Activated T-helper 9 cell treated with anti-CD3 and anti-CD28 coated beads, Interleukin-2, amount 50 U/mL, for 16 hours (primary cell): Measurements from ENCODE around the gene CACNA1H.

Experiments
- DNase-seq: peaks from one replicate; pipeline ENCODE4 v3.0.0-alpha.2; 2020; ENCODE audit warnings: low read depth

CACNA1H gene

GRCh38 chr16:1123525-1124230, 29.2 kb upstream of the CACNA1H start:
- DNase-seq: no peak

GRCh38 chr16:1124291-1124690, 28.6 kb upstream of the CACNA1H start:
- DNase-seq: no peak

GRCh38 chr16:1124795-1125194, 28.1 kb upstream of the CACNA1H start:
- no peak for DNase-seq

GRCh38 chr16:1125471-1125870, 27.4 kb upstream of the CACNA1H start:
- DNase-seq: no peak

GRCh38 chr16:1126044-1126443, 26.9 kb upstream of the CACNA1H start:
- no peak for DNase-seq

GRCh38 chr16:1126586-1126985, 26.3 kb upstream of the CACNA1H start:
- DNase-seq: no peak

- DNase-seq: no peak
Measured at GRCh38 chr16:1127101-1127500, 25.8 kb upstream of the CACNA1H start.

GRCh38 chr16:1127971-1128715, 24.8 kb upstream of the CACNA1H start:
- no peak for DNase-seq

GRCh38 chr16:1129106-1129960, 23.6 kb upstream of the CACNA1H start:
- DNase-seq: no peak

- DNase-seq: no peak
Measured at GRCh38 chr16:1130382-1130781, 22.5 kb upstream of the CACNA1H start.

GRCh38 chr16:1131378-1131994, 21.4 kb upstream of the CACNA1H start:
- no peak for DNase-seq

- DNase-seq: no peak
Measured at GRCh38 chr16:1132431-1132830, 20.5 kb upstream of the CACNA1H start.

- DNase-seq: no peak
Measured at GRCh38 chr16:1133271-1133670, 19.6 kb upstream of the CACNA1H start.

GRCh38 chr16:1133810-1134520, 18.9 kb upstream of the CACNA1H start:
- no peak for DNase-seq

- no peak for DNase-seq
Measured at GRCh38 chr16:1134776-1135458, 18.0 kb upstream of the CACNA1H start.

GRCh38 chr16:1135459-1135825, 17.5 kb upstream of the CACNA1H start:
- DNase-seq: no peak

GRCh38 chr16:1137604-1138003, 15.3 kb upstream of the CACNA1H start:
- no peak for DNase-seq

- no peak for DNase-seq
Measured at GRCh38 chr16:1140582-1141162, 12.2 kb upstream of the CACNA1H start.

GRCh38 chr16:1141191-1141590, 11.7 kb upstream of the CACNA1H start:
- no peak for DNase-seq

- DNase-seq: no peak
Measured at GRCh38 chr16:1141716-1142115, 11.2 kb upstream of the CACNA1H start.

- DNase-seq: no peak
Measured at GRCh38 chr16:1142911-1143310, 10.0 kb upstream of the CACNA1H start.
